HEK293T (cell line): Measurements from ENCODE around the gene SYNE1.

Experiments
- CTCF ChIA-PET: fragments of 350-600 bp; formaldehyde crosslinking; extraction: SDS; loops from one replicate; lab custom pipeline; 2021; ENCODE audit warnings: antibody characterized with exemption, inconsistent platforms; lab: Yijun Ruan, JAX
- POLR2A ChIA-PET: fragments of 350-600 bp; formaldehyde crosslinking; extraction: SDS; loops from one replicate; lab custom pipeline; 2020; ENCODE audit warnings: antibody characterized with exemption, inconsistent platforms; lab: Yijun Ruan, JAX
- DNase-seq: peaks from one replicate; pipeline ENCODE4 v3.0.0; 2012; ENCODE audit warnings: mixed read lengths; ENCODE audit errors: extremely low spot score
- ARNT ChIP-seq: fragments of 450-650 bp; IDR thresholded peaks from 2 replicates; pipeline ENCODE4 v1.6.1; 2017; ENCODE audit warnings: mild to moderate bottlenecking
- BHLHE40 ChIP-seq: fragments of 450-650 bp; IDR thresholded peaks from 2 replicates; pipeline ENCODE4 v1.6.1; 2016; ENCODE audit warnings: mild to moderate bottlenecking, moderate library complexity, borderline replicate concordance
- CTBP1 ChIP-seq: fragments of 450-650 bp; IDR thresholded peaks from 2 replicates; pipeline ENCODE4 v1.6.1; 2016; ENCODE audit warnings: borderline replicate concordance
- ELF4 ChIP-seq: fragments of 450-650 bp; IDR thresholded peaks from 2 replicates; pipeline ENCODE4 v1.6.1; 2017; ENCODE audit warnings: antibody characterized with exemption
- FOXA1 ChIP-seq: fragments of 450-650 bp; IDR thresholded peaks from 2 replicates; pipeline ENCODE4 v1.6.1; 2016; ENCODE audit warnings: mild to moderate bottlenecking
- FOXK2 ChIP-seq: fragments of 450-650 bp; IDR thresholded peaks from 2 replicates; pipeline ENCODE4 v1.6.1; 2016; ENCODE audit warnings: mild to moderate bottlenecking
- FOXM1 ChIP-seq: fragments of 450-650 bp; IDR thresholded peaks from 2 replicates; pipeline ENCODE4 v1.6.1; 2017; ENCODE audit warnings: mild to moderate bottlenecking, borderline replicate concordance
- HDGF ChIP-seq: fragments of 450-650 bp; IDR thresholded peaks from 2 replicates; pipeline ENCODE4 v1.6.1; 2017; ENCODE audit warnings: antibody characterized with exemption, borderline replicate concordance
- L3MBTL2 ChIP-seq: fragments of 450-650 bp; conservative IDR thresholded peaks from 2 replicates; pipeline ENCODE4 v1.6.1; 2016; ENCODE audit warnings: mild to moderate bottlenecking
- LEF1 ChIP-seq: fragments of 450-650 bp; IDR thresholded peaks from 2 replicates; pipeline ENCODE4 v1.6.1; 2017; ENCODE audit warnings: mild to moderate bottlenecking, borderline replicate concordance
- NFRKB ChIP-seq: fragments of 450-650 bp; IDR thresholded peaks from 2 replicates; pipeline ENCODE4 v1.6.1; 2016; ENCODE audit warnings: mild to moderate bottlenecking, moderate library complexity
- PKNOX1 ChIP-seq: fragments of 450-650 bp; IDR thresholded peaks from 2 replicates; pipeline ENCODE4 v1.6.1; 2016
- SP1 ChIP-seq: fragments of 450-650 bp; IDR thresholded peaks from 2 replicates; pipeline ENCODE4 v1.6.1; 2017
- SUZ12 ChIP-seq: fragments of 450-650 bp; IDR thresholded peaks from 2 replicates; pipeline ENCODE4 v1.6.1; 2016; ENCODE audit warnings: mild to moderate bottlenecking
- TARDBP ChIP-seq: fragments of 450-650 bp; IDR thresholded peaks from 2 replicates; pipeline ENCODE4 v1.6.1; 2016
- ZNF384 ChIP-seq: fragments of 450-650 bp; IDR thresholded peaks from 2 replicates; pipeline ENCODE4 v1.6.1; 2016

The SYNE1 gene

GRCh38 chr6:152206072-152206818 lies 430.9 kb downstream of the SYNE1 start:
- CTCF ChIA-PET, result no interaction called here
- peak; percentile 48 for DNase-seq
- POLR2A ChIA-PET, result no interaction called here
- TF ChIP-seq L3MBTL2 (no peak), SUZ12 (no peak), BHLHE40 (no peak), CTBP1 (no peak), ELF4 (no peak), ARNT (no peak), HDGF (no peak), TARDBP (no peak), FOXK2 (no peak), SP1 (no peak), NFRKB (no peak)

GRCh38 chr6:152204591-152204990 lies 432.6 kb downstream of the SYNE1 start:
- no peak for DNase-seq
- TF ChIP-seq LEF1, result no peak
- TF ChIP-seq BHLHE40, result no peak
- ChIA-PET POLR2A (no interaction called here), CTCF (no interaction called here)

GRCh38 chr6:152201120-152201519 lies 436.0 kb downstream of the SYNE1 start:
- 0 out of 2 replicates have a peak, but pooled peaks have one; percentile 18 for TF ChIP-seq ZNF384
- TF ChIP-seq L3MBTL2, result no peak
- DNase-seq, result no peak
- POLR2A ChIA-PET, result no interaction called here
- CTCF ChIA-PET, result interaction anchor here (0.6 kb wide), 1 partner anchor 81 kb away, joined by 3 read pairs; no protein-coding TSS in a partner anchor

GRCh38 chr6:152195896-152196295 lies 441.3 kb downstream of the SYNE1 start:
- ChIA-PET POLR2A (no interaction called here), CTCF (interaction anchor here (1.0 kb wide), 1 partner anchor 12 kb away, joined by 3 read pairs; no protein-coding TSS in a partner anchor)
- no peak for TF ChIP-seq ZNF384
- no peak for TF ChIP-seq NFRKB
- TF ChIP-seq TARDBP, result no peak
- TF ChIP-seq FOXM1, result no peak
- TF ChIP-seq HDGF, result no peak
- no peak for TF ChIP-seq PKNOX1
- TF ChIP-seq FOXK2, result no peak
- no peak for TF ChIP-seq LEF1
- no peak for TF ChIP-seq L3MBTL2
- TF ChIP-seq SUZ12, result no peak
- TF ChIP-seq CTBP1, result no peak
- no peak for TF ChIP-seq ARNT
- TF ChIP-seq FOXA1, result no peak
- TF ChIP-seq ELF4, result no peak
- TF ChIP-seq BHLHE40, result no peak
- TF ChIP-seq SP1, result no peak
- no peak for DNase-seq

GRCh38 chr6:152189736-152190135 lies 447.4 kb downstream of the SYNE1 start:
- no peak for DNase-seq
- no peak for TF ChIP-seq ELF4
- no peak for TF ChIP-seq L3MBTL2
- TF ChIP-seq CTBP1, result no peak
- no peak for TF ChIP-seq FOXM1
- no peak for TF ChIP-seq PKNOX1
- no peak for TF ChIP-seq FOXA1
- no peak for TF ChIP-seq LEF1
- no peak for TF ChIP-seq TARDBP
- no peak for TF ChIP-seq SUZ12
- TF ChIP-seq ARNT, result no peak
- no peak for TF ChIP-seq FOXK2
- CTCF ChIA-PET, result no interaction called here
- POLR2A ChIA-PET, result no interaction called here

- TF ChIP-seq PKNOX1 (no peak), ARNT (no peak)
- ChIA-PET CTCF (no interaction called here), POLR2A (no interaction called here)
- no peak for DNase-seq
Observed at GRCh38 chr6:152188011-152188410, 449.2 kb downstream of the SYNE1 start.

- DNase-seq, result no peak
- ChIA-PET POLR2A (no interaction called here), CTCF (no interaction called here)
- TF ChIP-seq NFRKB (no peak), ELF4 (no peak), SUZ12 (no peak), BHLHE40 (no peak)
Observed at GRCh38 chr6:152186840-152187239, 450.3 kb downstream of the SYNE1 start.
